ENCODE measurements around the gene RBBP6. TPM values are rescaled to one million over a fixed set of nuclear protein-coding genes. Genes with fewer than 3 reads are reported as not detected.
"Not testable (repeated sequence)": the region's sequence is repeated elsewhere in the genome, so short reads cannot be mapped to it uniquely, and the experiment has no call there.

RBBP6 gene
- total RNA-seq, 2 donors from 2014 or later: 31.1 to 63.0 TPM

DNA sequence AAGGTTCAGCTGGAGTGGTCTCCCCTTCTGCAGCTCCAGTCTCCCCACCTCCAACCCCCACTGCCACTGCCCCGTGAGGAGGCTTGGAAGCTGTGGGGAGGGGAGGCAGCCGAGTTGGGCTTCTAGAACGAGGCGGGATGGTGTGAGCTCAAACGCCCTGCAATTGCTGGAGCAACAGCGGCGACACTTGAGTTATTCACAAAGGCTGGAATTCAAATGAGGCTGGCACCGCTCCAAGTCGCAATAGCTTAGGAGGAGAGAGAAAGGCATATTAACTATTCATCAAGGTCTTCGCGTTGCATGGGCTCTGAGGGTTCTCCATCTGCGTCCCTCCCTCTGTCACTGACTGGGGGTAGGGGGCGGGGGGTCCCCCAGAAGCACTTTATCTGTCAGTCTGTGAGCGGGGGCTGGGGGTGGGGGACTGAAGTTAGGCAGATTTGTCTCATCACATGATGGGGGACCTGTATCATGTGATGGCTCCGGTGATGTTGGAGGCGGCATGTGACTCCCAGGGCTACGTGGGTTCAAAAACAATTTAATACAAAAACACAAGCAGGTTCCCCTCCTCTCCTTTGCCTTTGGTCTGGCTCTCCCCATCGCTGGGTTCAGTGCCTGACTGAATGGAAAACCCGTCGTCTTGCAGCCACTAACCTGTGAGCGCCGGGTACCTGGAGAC lies 70.5 kb downstream of the RBBP6 start:
- Histone ChIP-seq H3K27me3 (no peaks in the 10 kb centered on the region), H3K4me3 (no peak overlapping the region), H3K27ac (no peak overlapping the region), H3K9me3 (no peaks in the 10 kb centered on the region), H3K4me1 (peaks cover 15% of the 10 kb centered on the region), H3K36me3 (replicated peaks in 1 of 2; ENCODE audit: insufficient read depth in 1 of 2, low read depth in 2 of 2) (no peaks in the 10 kb centered on the region)
- peak; percentile 45 to 69 (median 60) for DNase-seq
- TF ChIP-seq POLR2A (IDR thresholded peaks at IDR 0.05): no peak
- TF ChIP-seq, protein P1, sequence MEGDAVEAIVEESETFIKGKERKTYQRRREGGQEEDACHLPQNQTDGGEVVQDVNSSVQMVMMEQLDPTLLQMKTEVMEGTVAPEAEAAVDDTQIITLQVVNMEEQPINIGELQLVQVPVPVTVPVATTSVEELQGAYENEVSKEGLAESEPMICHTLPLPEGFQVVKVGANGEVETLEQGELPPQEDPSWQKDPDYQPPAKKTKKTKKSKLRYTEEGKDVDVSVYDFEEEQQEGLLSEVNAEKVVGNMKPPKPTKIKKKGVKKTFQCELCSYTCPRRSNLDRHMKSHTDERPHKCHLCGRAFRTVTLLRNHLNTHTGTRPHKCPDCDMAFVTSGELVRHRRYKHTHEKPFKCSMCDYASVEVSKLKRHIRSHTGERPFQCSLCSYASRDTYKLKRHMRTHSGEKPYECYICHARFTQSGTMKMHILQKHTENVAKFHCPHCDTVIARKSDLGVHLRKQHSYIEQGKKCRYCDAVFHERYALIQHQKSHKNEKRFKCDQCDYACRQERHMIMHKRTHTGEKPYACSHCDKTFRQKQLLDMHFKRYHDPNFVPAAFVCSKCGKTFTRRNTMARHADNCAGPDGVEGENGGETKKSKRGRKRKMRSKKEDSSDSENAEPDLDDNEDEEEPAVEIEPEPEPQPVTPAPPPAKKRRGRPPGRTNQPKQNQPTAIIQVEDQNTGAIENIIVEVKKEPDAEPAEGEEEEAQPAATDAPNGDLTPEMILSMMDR (IDR thresholded peaks at IDR 0.05): no peak
- intact Hi-C loops (cut with DNase I): no loop called here
- peak; percentile 9 for ATAC-seq
- WGBS, 2 donors: 7 to 13% methylated on average over 13 to 22 of the region's 22 CpGs

DNA sequence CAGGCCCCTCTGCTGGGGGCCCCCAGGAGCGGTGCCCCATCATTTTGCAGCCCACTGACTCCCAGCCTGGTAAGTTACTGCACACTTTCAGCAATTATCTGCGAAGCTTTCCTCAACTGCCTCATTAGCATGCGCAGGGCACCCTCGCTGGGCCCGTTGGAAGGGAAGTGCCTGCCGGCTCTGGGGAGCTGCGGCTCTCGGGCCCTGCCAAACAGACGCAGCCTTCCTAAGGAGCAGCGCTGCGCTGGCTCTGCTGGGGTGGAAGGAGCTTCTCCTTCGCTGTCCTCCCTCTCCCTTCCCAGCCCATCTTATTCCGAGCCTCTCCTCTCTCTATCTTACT lies 71.0 kb downstream of the RBBP6 start:
- Histone ChIP-seq H3K4me1 (peaks cover 15% of the 10 kb centered on the region), H3K27me3 (no peaks in the 10 kb centered on the region), H3K4me3 (no peak overlapping the region), H3K36me3 (replicated peaks in 1 of 2; ENCODE audit: insufficient read depth in 1 of 2, low read depth in 2 of 2) (no peaks in the 10 kb centered on the region), H3K27ac (no peak overlapping the region), H3K9me3 (no peaks in the 10 kb centered on the region)
- ATAC-seq: peak; percentile 38
- intact Hi-C loops (cut with DNase I): no loop called here
- no peak for TF ChIP-seq POLR2A (IDR thresholded peaks at IDR 0.05)
- TF ChIP-seq, protein P1 (IDR thresholded peaks at IDR 0.05): no peak
- DNase-seq: peak; percentile 8 to 23 (median 14)
- WGBS, 2 donors: 8 to 13% methylated on average over 10 to 13 of the region's 13 CpGs

DNA sequence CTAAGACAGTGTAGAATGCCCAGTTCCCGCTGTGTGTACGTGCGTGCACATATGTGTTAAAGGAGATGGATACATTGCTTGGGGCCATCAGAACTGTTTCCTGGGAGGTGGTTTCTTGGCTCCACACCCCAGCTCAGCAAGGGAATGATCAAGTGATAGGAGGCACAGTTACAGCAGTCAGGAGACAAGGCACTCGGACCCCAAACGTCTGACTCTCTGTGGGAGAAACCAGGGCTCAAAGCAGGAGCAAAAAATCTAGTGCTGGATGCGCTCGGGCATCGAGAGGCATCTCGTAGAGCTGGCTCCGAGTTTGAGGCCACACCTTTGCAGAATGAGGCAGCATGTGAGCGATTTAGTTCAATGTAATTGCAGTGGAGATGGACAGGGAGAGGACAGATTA lies 71.9 kb downstream of the RBBP6 start:
- Histone ChIP-seq H3K27ac (no peak overlapping the region), H3K4me1 (peaks cover 15% of the 10 kb centered on the region), H3K9me3 (no peaks in the 10 kb centered on the region), H3K36me3 (replicated peaks in 1 of 2; ENCODE audit: insufficient read depth in 1 of 2, low read depth in 2 of 2) (no peaks in the 10 kb centered on the region), H3K4me3 (no peak overlapping the region), H3K27me3 (no peaks in the 10 kb centered on the region)
- intact Hi-C loops (cut with DNase I): no loop called here
- no peak for DNase-seq
- 69 to 72% methylated on average over 10 to 11 of the region's 11 CpGs for WGBS, 2 donors
- TF ChIP-seq POLR2A (IDR thresholded peaks at IDR 0.05): no peak
- TF ChIP-seq, protein P1 (IDR thresholded peaks at IDR 0.05): no peak
- no peak for ATAC-seq

DNA sequence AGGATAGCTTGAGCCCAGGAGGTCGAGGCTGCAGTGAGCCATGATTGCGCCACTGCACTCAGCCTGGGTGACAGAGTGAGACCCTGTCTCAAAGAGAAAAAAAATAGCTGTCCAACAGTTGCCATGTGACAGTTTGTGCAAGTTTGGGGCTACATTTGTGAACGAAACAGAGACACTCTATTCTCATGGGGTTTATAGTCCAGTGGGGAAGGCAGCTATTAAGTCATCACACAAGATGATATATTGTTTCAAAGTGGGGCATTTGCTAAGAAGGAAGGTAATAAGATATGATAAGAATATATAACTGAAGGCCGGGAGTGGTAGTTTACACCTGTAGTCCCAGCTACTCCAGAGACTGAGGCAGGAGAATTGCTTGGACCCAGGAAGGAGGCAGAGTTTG lies 73.3 kb downstream of the RBBP6 start:
- Histone ChIP-seq H3K36me3 (replicated peaks in 1 of 2; ENCODE audit: insufficient read depth in 1 of 2, low read depth in 2 of 2) (no peaks in the 10 kb centered on the region), H3K27me3 (no peaks in the 10 kb centered on the region), H3K27ac (no peak overlapping the region), H3K4me1 (peaks cover 15% of the 10 kb centered on the region), H3K4me3 (no peak overlapping the region), H3K9me3 (no peaks in the 10 kb centered on the region)
- DNase-seq: no peak
- intact Hi-C loops (cut with DNase I): no loop called here
- 83 to 88% methylated on average over 4 of the region's 4 CpGs for WGBS, 2 donors
- TF ChIP-seq, protein P1 (IDR thresholded peaks at IDR 0.05): no peak
- no peak for TF ChIP-seq POLR2A (IDR thresholded peaks at IDR 0.05)
- no peak for ATAC-seq

DNA sequence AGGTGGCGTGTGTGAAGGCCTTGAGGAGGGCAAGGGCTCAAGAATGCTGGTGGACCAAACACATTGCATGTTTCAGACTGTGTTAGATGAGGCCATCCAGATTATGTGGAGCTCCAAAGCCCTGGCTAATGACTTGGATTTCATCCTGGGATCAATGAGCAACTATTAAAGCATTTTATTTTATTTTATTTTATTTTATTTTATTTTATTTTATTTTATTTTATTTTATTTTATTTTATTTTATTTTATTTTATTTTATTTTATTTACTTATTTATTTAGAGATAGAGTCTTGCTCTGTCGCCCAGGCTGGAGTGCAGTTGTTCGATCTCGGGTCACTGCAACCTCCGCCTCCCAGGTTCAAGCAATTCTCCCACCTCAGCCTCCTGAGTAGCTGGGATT lies 73.9 kb downstream of the RBBP6 start:
- intact Hi-C loops (cut with DNase I); ATAC-seq: not testable (repeated sequence)
- 91 to 94% methylated on average over 5 of the region's 5 CpGs for WGBS, 2 donors

More for the DNA sequence above, 73.9 kb downstream of the RBBP6 start:
- H3K4me1 ChIP-seq: peaks cover 15% of the 10 kb centered on the region
- not testable (repeated sequence) for H3K4me3 ChIP-seq; DNase-seq; H3K27ac ChIP-seq; H3K36me3 ChIP-seq (replicated peaks in 1 of 2; ENCODE audit: insufficient read depth in 1 of 2, low read depth in 2 of 2); H3K27me3 ChIP-seq; H3K9me3 ChIP-seq
